ENCODE results near the gene FAM13B. TPM values are rescaled to one million over a fixed set of nuclear protein-coding genes. Genes with fewer than 3 reads are reported as not detected.
"Not testable (repeated sequence)": the region's sequence is repeated elsewhere in the genome, so short reads cannot be mapped to it uniquely, and the experiment has no call there.

The FAM13B gene
- 70.8 TPM for total RNA-seq

DNA sequence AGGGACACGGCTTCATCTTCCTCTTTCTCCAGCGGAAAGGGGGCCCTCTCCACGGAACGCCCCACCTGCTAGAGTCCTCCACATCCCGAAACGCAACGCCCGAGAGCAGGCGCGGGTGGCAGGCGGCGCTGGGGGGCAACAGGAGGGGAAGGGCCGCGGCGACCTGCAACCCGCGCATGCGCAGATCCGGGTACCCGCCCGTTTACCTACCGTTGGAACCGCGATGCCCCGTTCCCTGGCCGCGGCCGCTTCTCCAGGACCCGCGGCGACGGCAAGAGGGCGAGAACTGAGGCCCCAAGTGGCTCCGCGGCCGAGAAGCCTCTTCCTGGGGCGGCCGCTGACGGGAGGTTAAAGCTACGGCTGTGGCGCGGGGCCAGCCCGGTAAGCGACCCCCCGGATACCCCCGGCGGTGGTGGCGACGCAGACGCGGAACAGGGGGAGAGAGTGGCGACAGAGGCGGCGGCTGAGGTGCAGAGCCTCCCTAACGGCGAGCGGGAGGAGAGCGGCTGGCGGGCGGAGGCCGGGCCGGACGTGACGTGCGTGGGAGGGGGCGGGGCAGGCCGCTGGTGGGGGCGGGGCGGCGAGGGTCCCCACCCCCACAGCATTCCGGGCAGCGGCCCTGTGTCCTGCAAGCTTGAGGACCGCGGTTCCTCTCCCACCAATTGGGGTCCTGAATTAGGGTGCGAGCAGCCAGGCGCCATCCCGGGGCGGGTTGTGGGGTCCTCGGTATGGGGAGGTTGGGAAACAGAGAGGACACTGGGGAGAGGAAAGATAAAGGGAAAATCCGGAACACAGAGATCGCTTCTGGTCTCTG is at the start of gene FAM13B:
Gene FAM13B (minus strand): TSS at position 508 of the 814 bp plus-strand sequence. CDS start 13,968 bp downstream, outside the sequence.
- Histone ChIP-seq H3K9me3 (ENCODE audit: low read depth, low read length) (no peaks in the 10 kb centered on the region), H3K4me1 (ENCODE audit: insufficient read depth, low read length) (peaks cover 56% of the 10 kb centered on the region), H3K4me3 (ENCODE audit: low read length) (peak within 1 kb of the TSS; percentile 96), H3K27me3 (ENCODE audit: insufficient read depth, low read length) (no peaks in the 10 kb centered on the region)

DNA sequence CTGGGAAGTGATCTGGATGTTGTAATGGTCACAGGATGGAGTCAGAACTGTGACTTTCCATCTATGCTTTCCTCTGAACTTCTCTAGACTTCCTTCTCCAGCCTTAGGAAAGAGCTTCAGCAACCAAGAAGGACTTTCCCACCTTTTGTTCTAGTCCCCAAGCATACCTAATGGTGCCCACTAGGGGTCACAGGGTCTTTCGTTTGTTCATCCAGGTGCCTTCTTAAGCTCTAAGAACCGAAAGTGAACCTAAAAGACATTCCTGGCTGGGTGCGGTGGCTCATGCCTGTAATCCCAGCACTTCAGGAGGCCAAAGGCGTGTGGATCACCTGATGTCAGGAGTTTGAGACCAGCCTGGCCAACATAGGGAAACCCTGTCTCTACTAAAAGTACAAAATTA is 49.2 kb upstream of the FAM13B start:
- H3K27me3 ChIP-seq (ENCODE audit: insufficient read depth, low read length), result no peaks in the 10 kb centered on the region
- no peaks in the 10 kb centered on the region for H3K9me3 ChIP-seq (ENCODE audit: low read depth, low read length)
- H3K4me3 ChIP-seq (ENCODE audit: low read length), result no peak overlapping the region
- H3K4me1 ChIP-seq (ENCODE audit: insufficient read depth, low read length), result peaks cover 8% of the 10 kb centered on the region

DNA sequence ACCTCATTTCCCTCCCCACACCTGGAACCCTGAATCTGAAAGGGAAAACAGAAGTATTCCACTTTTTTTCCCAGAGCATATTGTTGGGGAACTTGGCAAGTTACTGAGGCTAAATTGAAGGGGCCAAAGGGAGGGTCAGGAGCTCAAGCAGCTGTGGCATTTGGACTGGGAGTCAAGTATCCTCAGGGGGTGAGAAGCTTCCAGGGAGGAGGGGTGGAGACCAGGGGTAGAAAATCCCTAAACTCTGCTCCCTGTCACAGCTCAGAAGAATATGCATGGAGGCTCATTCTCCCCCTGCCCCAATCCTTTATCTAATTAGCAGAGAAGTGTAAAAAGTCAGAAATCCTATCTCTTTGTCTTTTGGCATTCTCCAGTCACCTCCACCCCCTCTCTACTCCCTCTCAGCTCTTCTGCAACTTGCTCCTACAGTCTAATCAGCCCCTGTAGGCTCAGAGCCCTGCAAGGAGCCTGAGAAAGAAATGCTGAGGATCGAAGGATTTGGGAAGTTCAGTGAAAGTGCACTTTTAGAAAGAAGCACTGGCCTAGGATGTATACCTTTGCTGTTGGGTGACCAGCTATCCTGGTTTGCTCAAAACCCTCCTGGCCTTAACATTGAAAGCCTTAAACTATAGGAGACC is 45.2 kb upstream of the FAM13B start:
- peaks cover 8% of the 10 kb centered on the region for H3K4me1 ChIP-seq (ENCODE audit: insufficient read depth, low read length)
- H3K9me3 ChIP-seq (ENCODE audit: low read depth, low read length), result no peaks in the 10 kb centered on the region
- no peaks in the 10 kb centered on the region for H3K27me3 ChIP-seq (ENCODE audit: insufficient read depth, low read length)
- H3K4me3 ChIP-seq (ENCODE audit: low read length), result no peak overlapping the region

DNA sequence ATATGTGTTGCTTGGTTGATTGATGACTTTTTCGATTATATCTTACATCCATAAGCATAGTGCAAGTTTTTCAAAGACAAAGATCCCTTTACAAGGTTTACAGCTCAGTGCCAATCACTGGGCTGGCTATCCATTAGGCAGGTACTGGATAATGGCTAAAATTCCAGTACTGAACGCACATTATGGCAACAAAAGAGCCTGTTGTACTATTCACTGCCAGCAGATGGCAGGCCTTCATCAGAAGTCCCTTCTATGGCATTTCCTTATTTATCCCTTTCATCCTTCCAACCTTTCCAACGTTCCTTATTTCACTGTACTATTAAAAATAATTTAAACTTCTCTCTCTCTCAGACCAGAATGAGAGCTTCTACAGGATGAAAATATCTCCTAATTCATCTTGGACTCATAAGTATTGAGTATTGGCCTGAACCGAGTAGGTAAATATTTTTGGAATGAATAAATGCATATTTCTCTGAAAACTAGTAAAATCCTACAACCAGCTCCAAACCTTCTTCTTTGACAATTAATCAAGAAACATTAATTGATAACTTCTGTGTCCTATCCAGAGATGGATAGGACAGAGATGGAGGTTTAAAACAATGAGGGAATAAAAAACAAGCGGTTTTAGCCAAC is 44.3 kb upstream of the FAM13B start:
- H3K9me3 ChIP-seq (ENCODE audit: low read depth, low read length), result no peaks in the 10 kb centered on the region
- no peaks in the 10 kb centered on the region for H3K27me3 ChIP-seq (ENCODE audit: insufficient read depth, low read length)
- H3K4me1 ChIP-seq (ENCODE audit: insufficient read depth, low read length), result peaks cover 8% of the 10 kb centered on the region
- H3K4me3 ChIP-seq (ENCODE audit: low read length), result no peak overlapping the region

DNA sequence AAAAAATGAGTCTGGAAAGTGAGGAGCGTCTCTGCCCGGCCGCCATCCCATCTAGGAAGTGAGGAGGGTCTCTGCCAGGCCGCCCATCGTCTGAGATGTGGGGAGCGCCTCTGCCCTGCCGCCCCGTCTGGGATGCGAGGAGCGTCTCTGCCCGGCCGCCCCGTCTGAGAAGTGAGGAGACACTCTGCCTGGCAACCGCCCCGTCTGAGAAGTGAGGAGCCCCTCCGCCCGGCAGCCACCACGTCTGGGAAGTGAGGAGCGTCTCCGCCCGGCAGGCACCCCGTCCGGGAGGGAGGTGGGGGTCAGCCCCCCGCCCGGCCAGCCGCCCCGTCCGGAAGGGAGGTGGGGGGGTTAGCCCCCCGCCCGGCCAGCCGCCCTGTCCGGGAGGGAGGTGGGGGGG is 37.1 kb upstream of the FAM13B start:
- not testable (repeated sequence) for H3K27me3 ChIP-seq (ENCODE audit: insufficient read depth, low read length); H3K4me3 ChIP-seq (ENCODE audit: low read length); H3K9me3 ChIP-seq (ENCODE audit: low read depth, low read length); H3K4me1 ChIP-seq (ENCODE audit: insufficient read depth, low read length)

DNA sequence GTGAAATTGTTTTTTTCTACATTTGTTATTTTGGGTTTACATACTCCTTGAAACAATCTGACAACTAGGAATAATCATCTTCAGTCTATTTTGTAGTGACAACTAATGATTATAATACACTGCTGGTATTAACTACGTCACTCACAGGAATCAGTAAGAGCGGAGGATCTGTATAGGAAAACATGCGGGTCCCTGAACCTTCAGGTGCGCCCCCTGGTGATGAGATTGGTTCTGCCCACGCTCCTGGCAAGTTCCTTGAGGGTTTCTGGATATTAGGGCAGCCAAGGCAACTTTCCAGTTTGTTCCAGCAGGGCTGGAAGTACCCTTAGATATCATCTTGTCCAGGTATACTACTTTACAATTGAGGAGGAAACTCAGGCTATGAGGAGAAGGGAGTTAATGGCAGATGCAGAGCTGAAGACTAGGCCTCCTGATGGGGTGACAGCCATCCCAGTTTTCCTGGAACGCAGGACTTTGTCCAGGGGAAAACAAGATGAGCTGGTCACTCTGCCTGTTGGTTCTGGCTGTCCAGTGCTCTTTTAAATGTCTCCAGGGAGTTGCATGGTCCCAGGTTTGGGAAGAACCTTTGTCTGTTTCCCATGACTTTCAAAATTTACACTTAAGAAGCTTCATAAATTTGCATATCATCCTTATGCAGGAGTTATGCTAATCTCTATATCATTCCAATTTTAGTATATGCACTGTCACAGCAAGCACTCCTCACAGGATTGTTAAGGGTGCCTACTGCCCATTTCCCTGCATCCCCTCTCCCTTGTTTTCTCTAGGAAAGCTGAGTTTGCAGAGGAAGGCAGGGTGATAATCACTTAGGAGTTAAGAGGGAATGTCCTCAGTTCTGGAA is 36.1 kb upstream of the FAM13B start:
- no peaks in the 10 kb centered on the region for H3K4me1 ChIP-seq (ENCODE audit: insufficient read depth, low read length)
- H3K9me3 ChIP-seq (ENCODE audit: low read depth, low read length), result no peaks in the 10 kb centered on the region
- no peaks in the 10 kb centered on the region for H3K27me3 ChIP-seq (ENCODE audit: insufficient read depth, low read length)
- H3K4me3 ChIP-seq (ENCODE audit: low read length), result no peak overlapping the region

DNA sequence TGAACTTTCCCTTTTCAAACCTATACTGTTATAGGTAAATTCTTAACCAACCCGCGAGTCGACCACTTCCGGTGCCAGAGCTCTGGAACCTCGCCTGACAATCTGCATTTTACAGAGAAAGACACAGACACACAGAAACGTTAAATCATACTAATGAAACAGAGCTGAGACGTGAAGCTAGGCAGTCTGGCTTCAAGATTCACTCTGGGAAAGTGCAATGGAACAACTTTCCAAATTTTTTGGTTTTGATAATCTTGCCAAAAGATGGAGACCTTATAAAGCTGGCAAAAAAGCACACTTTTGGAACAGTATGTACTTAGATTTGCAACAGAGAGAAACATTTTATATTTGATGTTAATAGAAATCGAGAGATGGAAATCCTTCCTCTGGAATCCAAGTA is 35.1 kb upstream of the FAM13B start:
- Histone ChIP-seq H3K9me3 (ENCODE audit: low read depth, low read length) (no peaks in the 10 kb centered on the region), H3K4me3 (ENCODE audit: low read length) (no peak overlapping the region), H3K27me3 (ENCODE audit: insufficient read depth, low read length) (no peaks in the 10 kb centered on the region), H3K4me1 (ENCODE audit: insufficient read depth, low read length) (no peaks in the 10 kb centered on the region)

DNA sequence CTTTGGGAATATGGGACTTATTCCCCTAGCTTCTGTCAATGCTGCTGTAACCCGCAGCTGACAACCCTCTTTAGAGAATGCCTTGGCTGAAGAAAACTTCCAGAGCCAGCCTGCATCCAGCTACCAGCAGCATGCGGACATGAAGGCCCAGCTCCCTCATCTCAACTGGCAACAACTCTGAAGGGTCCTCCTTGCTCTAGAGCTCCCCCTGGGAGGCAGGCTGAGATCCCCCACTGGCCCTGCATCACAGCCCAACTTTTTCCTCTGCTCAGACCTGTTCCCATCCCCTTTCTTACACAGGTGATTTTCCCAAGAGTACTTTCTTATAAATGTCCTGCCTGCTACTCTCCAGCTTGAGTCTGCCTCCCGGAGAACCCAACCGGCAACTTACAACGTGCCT is 32.2 kb upstream of the FAM13B start:
- H3K9me3 ChIP-seq (ENCODE audit: low read depth, low read length), result no peaks in the 10 kb centered on the region
- no peaks in the 10 kb centered on the region for H3K27me3 ChIP-seq (ENCODE audit: insufficient read depth, low read length)
- no peak overlapping the region for H3K4me3 ChIP-seq (ENCODE audit: low read length)
- H3K4me1 ChIP-seq (ENCODE audit: insufficient read depth, low read length), result no peaks in the 10 kb centered on the region

DNA sequence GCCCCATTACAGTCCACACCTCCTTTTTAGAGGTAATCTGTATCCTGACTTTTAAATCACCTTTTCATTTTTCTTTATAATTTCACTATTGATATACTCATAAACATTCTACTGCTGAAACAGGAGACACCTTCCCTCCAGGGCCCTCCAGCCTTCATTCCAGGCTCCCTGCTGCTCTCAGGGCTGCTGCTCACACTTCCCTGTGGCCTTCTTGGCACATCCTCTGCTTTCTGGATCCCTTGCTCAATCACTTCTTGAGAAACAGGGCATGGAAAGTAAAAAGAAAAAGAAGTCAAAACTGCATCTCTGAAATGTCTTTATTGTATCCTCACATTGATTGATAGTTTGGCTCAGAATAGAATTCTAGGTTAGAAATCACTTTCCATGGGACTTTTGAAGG is 31.6 kb upstream of the FAM13B start:
- Histone ChIP-seq H3K27me3 (ENCODE audit: insufficient read depth, low read length) (no peaks in the 10 kb centered on the region), H3K4me3 (ENCODE audit: low read length) (no peak overlapping the region), H3K9me3 (ENCODE audit: low read depth, low read length) (no peaks in the 10 kb centered on the region), H3K4me1 (ENCODE audit: insufficient read depth, low read length) (no peaks in the 10 kb centered on the region)

DNA sequence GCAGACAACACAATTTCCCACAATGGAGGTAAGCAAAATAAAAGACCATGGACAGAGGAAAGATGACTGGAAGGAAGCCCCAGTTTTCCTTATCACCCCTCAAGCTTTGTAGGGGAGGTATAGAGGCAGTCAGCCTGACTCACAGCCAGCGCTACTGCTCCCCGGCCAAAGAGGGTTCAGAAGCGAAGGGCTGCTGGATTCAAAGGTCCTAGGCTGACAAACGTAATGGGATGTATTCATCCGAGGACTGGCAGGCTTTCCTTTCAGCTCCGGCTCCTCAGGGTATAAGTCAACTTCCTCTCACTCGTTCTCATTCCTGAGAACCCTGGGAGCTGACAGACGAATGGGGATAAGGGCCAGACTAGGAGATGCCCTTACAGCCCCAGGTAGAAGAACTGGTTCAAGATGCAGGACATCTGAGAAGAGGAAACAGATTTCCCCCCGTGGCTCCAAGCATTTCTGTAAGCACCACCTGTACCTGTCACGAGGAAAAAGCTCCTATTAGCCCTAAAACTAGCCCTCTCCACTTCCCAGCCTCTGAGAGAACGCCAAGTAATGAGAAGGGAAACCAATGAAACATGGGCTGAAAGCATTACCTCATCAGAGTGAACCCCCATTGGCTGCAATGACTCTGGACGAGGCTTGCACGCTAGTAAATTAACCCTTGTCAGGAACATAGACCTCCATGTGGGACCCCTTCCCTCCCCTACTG is 22.1 kb upstream of the FAM13B start:
- Histone ChIP-seq H3K4me1 (ENCODE audit: insufficient read depth, low read length) (no peaks in the 10 kb centered on the region), H3K4me3 (ENCODE audit: low read length) (no peak overlapping the region), H3K9me3 (ENCODE audit: low read depth, low read length) (no peaks in the 10 kb centered on the region), H3K27me3 (ENCODE audit: insufficient read depth, low read length) (no peaks in the 10 kb centered on the region)

DNA sequence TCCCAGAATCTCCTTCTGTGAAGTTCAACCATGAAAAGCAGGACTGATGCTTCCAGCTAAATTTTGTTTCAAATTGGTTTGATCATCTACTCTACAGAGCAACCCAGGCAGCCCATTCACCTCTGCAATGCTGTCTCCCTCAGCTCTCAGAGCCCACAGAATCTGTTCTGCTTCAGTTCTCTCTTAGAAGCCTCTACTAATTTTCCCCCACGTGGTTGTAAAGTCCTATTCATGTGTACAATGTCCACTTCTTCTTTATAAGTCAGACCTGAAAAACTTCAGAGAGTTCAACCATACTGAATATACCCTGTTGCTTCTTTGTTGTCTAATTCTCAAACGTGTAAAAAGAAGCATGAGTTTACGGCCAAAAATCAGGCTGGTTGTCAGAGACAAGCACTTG is 21.3 kb upstream of the FAM13B start:
- Histone ChIP-seq H3K9me3 (ENCODE audit: low read depth, low read length) (no peaks in the 10 kb centered on the region), H3K27me3 (ENCODE audit: insufficient read depth, low read length) (no peaks in the 10 kb centered on the region), H3K4me1 (ENCODE audit: insufficient read depth, low read length) (no peaks in the 10 kb centered on the region), H3K4me3 (ENCODE audit: low read length) (no peak overlapping the region)

DNA sequence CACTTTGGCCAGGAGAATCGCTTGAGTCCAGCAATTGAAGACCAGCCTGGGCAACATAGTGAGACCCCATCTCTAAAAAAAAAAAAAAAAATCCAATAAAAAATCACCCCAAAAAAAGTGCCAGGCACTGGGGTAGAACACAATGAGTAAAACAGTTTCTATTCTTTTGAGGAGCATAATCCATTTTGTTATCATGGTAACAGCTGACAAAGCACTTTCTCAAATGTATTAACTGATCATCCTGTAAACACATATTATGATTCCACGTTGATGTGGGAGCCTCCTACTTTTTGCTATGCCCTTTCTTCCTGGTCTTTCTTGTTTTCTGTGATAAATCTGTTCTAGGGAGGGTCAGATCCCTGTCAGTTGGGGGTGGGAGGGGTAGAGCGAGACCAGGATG is 20.7 kb upstream of the FAM13B start:
- no peaks in the 10 kb centered on the region for H3K9me3 ChIP-seq (ENCODE audit: low read depth, low read length)
- no peak overlapping the region for H3K4me3 ChIP-seq (ENCODE audit: low read length)
- H3K4me1 ChIP-seq (ENCODE audit: insufficient read depth, low read length), result no peaks in the 10 kb centered on the region
- H3K27me3 ChIP-seq (ENCODE audit: insufficient read depth, low read length), result no peaks in the 10 kb centered on the region

DNA sequence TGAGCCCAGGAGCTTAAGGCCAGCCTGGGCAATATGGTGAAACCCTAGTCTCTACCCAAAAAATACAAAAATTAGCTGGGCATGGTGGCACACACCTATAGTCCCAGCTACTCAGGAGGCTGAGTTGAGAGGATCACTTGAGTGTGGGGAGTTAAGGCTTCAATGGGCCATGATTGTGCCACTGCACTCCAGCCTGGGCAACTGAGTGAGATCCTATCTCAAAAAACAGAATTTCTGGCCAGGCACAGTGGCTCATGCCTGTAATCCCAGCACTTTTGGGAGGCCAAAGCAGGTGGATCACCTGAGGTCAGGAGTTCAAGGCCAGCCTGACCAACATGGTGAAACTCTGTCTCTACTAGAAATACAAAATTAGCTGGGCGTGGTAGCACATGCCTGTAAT is 19.8 kb upstream of the FAM13B start:
- not testable (repeated sequence) for H3K9me3 ChIP-seq (ENCODE audit: low read depth, low read length); H3K4me3 ChIP-seq (ENCODE audit: low read length); H3K4me1 ChIP-seq (ENCODE audit: insufficient read depth, low read length); H3K27me3 ChIP-seq (ENCODE audit: insufficient read depth, low read length)

DNA sequence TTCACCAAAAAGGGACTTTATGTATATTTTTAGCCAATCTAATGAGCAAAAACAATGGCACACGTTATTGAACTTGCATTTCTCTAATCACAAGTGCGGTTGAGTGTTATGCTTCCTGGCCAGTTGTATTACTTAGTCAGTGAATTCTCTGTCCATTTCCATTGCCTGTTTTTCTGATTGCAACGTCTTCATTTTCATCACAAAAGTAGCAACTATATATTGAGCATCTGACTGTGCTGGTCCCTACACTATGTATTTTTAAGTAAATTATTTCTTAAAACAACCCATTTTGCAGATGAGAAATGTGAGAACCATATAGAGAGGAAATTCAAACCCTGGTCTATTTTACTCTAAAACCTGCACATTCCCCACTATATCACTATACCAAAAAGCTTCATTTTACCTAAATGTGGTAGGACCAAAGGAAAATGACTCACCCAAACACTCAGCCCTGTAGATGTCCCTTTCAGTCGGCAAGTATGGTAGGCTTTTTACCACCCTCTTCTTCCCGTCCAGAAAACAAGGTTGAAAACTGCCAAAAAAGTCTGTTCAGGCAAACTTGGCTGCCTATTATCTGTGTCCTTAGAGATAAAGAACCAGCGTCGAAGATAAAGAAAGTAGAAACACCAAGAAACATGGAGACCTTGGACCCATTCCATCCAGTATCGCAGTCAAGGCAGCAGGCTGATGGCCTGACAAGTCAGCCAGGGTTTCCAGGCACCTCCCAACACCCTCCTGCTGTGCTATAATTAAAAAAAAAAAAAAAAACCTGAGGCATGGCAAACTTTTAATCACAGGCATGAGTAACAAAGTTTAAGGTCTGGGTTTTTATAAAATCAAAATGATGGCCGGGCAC is 18.8 kb upstream of the FAM13B start:
- no peak overlapping the region for H3K4me3 ChIP-seq (ENCODE audit: low read length)
- H3K4me1 ChIP-seq (ENCODE audit: insufficient read depth, low read length), result no peaks in the 10 kb centered on the region
- no peaks in the 10 kb centered on the region for H3K27me3 ChIP-seq (ENCODE audit: insufficient read depth, low read length)
- H3K9me3 ChIP-seq (ENCODE audit: low read depth, low read length), result no peaks in the 10 kb centered on the region

All from mononuclear cell (primary cell).